ENCODE measurements around the gene CGB8. TPM values are rescaled to one million over a fixed set of nuclear protein-coding genes. Genes with fewer than 3 reads are reported as not detected.

Gene CGB8
- total and polyA plus RNA-seq, 2 experiments from 2014 or later = not detected

DNA sequence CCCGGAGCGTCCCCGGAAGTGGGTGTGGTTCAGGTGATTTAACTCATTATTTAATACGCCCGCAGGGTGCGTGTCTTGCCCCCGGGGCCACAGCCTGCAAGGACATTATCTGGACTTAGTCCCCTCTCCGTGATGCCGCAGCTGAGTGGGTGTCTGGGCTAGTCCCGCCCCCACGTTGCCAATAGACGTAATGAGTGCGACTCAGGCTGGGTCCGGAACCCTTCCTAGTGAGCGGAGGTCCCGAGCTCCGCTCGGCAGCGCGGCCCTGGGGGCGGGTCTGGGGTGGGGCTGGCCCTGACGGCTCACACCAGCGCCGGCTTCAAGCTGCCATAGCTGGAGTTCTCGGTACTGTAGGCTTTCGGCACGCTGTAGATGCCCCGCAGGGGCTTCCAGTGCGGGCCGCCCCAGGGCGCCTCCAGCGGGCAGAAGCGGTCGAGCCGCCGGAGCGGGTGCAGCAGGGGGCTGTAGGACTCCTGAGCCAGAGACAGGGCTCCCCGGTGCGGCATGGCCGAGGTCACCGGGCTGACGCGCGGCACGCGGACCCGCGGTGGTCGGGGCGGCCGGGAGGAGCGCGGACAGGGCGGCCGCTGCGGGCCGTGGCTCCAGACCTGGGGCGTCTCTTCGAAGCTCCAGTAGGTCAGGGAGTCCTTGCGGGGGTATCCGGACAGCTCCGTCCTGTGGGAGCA lies 31.1 kb downstream of the CGB8 start:
- Histone ChIP-seq H3F3A (replicated peaks; ENCODE audit: low read depth) (0 out of 2 replicates have a peak, but pooled peaks cover 3% of the 10 kb centered on the region), H3K4me3 (peak overlapping the region; percentile 64), H2AFZ (no peak overlapping the region), H3K27ac (ENCODE audit: low read depth) (no peak overlapping the region), H3K4me2 (peak overlapping the region; percentile 92), H3K79me2 (replicated peaks; ENCODE audit: insufficient read depth) (no peaks in the 10 kb centered on the region), H3K27me3 (ENCODE audit: insufficient read depth) (peaks cover 35% of the 10 kb centered on the region), H4K20me1 (replicated peaks; ENCODE audit: insufficient read depth) (no peaks in the 10 kb centered on the region; the same call in 1 of the 2 replicates), H3K4me1 (ENCODE audit: insufficient read depth) (peaks cover 19% of the 10 kb centered on the region; the same call in 1 of the 2 replicates), H3K9me2 (ENCODE audit: insufficient read depth) (no peaks in the 10 kb centered on the region), H3K36me3 (ENCODE audit: insufficient read depth) (no peaks in the 10 kb centered on the region)
- DNase-seq (ENCODE audit: low spot score) (peak; percentile 83), ATAC-seq (peak; percentile 67)
- Mint-ChIP-seq H3K9me3 (peaks cover 3% of the 10 kb centered on the region; the same call in 1 of the 3 replicates), H3K4me3 (peak overlapping the region; percentile 69; the same call in 2 of the 3 replicates), H3K27me3 (ENCODE audit: insufficient read depth, low read depth, poor library complexity) (peaks cover 31% of the 10 kb centered on the region), H3K27ac (no peak overlapping the region), H3K4me1 (peaks cover 22% of the 10 kb centered on the region), H3K36me3 (ENCODE audit: low read depth) (peaks cover 25% of the 10 kb centered on the region)
- TF ChIP-seq POLR2AphosphoS5 (IDR thresholded peaks at IDR 0.05; ENCODE audit: low read depth) (peak; percentile 12; the same call in 1 of the 2 replicates), CREB1 (CRISPR knock-in tag; IDR thresholded peaks at IDR 0.05; ENCODE audit: low read depth) (0 out of 2 replicates have a peak, but pooled peaks have one; percentile 19), ZNF114 (CRISPR knock-in tag; IDR thresholded peaks at IDR 0.05) (no peak)
- TF ChIP-seq, protein P1, sequence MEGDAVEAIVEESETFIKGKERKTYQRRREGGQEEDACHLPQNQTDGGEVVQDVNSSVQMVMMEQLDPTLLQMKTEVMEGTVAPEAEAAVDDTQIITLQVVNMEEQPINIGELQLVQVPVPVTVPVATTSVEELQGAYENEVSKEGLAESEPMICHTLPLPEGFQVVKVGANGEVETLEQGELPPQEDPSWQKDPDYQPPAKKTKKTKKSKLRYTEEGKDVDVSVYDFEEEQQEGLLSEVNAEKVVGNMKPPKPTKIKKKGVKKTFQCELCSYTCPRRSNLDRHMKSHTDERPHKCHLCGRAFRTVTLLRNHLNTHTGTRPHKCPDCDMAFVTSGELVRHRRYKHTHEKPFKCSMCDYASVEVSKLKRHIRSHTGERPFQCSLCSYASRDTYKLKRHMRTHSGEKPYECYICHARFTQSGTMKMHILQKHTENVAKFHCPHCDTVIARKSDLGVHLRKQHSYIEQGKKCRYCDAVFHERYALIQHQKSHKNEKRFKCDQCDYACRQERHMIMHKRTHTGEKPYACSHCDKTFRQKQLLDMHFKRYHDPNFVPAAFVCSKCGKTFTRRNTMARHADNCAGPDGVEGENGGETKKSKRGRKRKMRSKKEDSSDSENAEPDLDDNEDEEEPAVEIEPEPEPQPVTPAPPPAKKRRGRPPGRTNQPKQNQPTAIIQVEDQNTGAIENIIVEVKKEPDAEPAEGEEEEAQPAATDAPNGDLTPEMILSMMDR (conservative IDR thresholded peaks at IDR 0.05; ENCODE audit: low read depth in 2 of 2) = peak in 1 of 2 experiments; percentile 34; a peak in 3 of 4 replicates
- TF ChIP-seq, protein P2, sequence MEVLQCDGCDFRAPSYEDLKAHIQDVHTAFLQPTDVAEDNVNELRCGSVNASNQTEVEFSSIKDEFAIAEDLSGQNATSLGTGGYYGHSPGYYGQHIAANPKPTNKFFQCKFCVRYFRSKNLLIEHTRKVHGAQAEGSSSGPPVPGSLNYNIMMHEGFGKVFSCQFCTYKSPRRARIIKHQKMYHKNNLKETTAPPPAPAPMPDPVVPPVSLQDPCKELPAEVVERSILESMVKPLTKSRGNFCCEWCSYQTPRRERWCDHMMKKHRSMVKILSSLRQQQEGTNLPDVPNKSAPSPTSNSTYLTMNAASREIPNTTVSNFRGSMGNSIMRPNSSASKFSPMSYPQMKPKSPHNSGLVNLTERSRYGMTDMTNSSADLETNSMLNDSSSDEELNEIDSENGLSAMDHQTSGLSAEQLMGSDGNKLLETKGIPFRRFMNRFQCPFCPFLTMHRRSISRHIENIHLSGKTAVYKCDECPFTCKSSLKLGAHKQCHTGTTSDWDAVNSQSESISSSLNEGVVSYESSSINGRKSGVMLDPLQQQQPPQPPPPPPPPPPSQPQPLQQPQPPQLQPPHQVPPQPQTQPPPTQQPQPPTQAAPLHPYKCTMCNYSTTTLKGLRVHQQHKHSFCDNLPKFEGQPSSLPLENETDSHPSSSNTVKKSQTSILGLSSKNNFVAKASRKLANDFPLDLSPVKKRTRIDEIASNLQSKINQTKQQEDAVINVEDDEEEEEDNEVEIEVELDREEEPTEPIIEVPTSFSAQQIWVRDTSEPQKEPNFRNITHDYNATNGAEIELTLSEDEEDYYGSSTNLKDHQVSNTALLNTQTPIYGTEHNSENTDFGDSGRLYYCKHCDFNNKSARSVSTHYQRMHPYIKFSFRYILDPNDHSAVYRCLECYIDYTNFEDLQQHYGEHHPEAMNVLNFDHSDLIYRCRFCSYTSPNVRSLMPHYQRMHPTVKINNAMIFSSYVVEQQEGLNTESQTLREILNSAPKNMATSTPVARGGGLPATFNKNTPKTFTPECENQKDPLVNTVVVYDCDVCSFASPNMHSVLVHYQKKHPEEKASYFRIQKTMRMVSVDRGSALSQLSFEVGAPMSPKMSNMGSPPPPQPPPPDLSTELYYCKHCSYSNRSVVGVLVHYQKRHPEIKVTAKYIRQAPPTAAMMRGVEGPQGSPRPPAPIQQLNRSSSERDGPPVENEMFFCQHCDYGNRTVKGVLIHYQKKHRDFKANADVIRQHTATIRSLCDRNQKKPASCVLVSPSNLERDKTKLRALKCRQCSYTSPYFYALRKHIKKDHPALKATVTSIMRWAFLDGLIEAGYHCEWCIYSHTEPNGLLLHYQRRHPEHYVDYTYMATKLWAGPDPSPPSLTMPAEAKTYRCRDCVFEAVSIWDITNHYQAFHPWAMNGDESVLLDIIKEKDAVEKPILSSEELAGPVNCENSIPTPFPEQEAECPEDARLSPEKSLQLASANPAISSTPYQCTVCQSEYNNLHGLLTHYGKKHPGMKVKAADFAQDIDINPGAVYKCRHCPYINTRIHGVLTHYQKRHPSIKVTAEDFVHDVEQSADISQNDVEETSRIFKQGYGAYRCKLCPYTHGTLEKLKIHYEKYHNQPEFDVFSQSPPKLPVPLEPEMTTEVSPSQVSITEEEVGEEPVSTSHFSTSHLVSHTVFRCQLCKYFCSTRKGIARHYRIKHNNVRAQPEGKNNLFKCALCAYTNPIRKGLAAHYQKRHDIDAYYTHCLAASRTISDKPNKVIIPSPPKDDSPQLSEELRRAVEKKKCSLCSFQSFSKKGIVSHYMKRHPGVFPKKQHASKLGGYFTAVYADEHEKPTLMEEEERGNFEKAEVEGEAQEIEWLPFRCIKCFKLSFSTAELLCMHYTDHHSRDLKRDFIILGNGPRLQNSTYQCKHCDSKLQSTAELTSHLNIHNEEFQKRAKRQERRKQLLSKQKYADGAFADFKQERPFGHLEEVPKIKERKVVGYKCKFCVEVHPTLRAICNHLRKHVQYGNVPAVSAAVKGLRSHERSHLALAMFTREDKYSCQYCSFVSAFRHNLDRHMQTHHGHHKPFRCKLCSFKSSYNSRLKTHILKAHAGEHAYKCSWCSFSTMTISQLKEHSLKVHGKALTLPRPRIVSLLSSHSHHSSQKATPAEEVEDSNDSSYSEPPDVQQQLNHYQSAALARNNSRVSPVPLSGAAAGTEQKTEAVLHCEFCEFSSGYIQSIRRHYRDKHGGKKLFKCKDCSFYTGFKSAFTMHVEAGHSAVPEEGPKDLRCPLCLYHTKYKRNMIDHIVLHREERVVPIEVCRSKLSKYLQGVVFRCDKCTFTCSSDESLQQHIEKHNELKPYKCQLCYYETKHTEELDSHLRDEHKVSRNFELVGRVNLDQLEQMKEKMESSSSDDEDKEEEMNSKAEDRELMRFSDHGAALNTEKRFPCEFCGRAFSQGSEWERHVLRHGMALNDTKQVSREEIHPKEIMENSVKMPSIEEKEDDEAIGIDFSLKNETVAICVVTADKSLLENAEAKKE (CRISPR knock-in tag; IDR thresholded peaks at IDR 0.05) = no peak
